Ascending aorta (tissue), 2 donors: ENCODE measurements around the gene SLC45A1. TPM values are rescaled to one million over a fixed set of nuclear protein-coding genes. Genes with fewer than 3 reads are reported as not detected.
"Not testable (repeated sequence)": the region's sequence is repeated elsewhere in the genome, so short reads cannot be mapped to it uniquely, and the experiment has no call there.

Source experiments
- DNase-seq, 2 donors: peaks; one replicate each; pipeline ENCODE4 v3.0.0-alpha.2; 2019; ENCODE audit warnings: low spot score in 2 of 2
- H3K27ac ChIP-seq, 2 donors: fragments of 200-600 bp; sonication (generic); one replicate each; pipeline ENCODE4 v1.5.1; 2016 to 2017; ENCODE audit warnings: mild to moderate bottlenecking in 1 of 2
- H3K27me3 ChIP-seq: fragments of 200-600 bp; sonication (generic); one replicate; pipeline ENCODE4 v1.5.1; 2017
- H3K36me3 ChIP-seq, 2 donors: fragments of 200-600 bp; sonication (generic); one replicate each; pipeline ENCODE4 v1.5.1; 2016
- H3K4me1 ChIP-seq, 2 donors: fragments of 200-600 bp; sonication (generic); one replicate each; pipeline ENCODE4 v1.5.1; 2016 to 2017; ENCODE audit warnings: mild to moderate bottlenecking in 1 of 2
- H3K4me3 ChIP-seq, 2 donors: fragments of 200-600 bp; sonication (generic); one replicate each; pipeline ENCODE4 v1.5.1; 2016 to 2017; ENCODE audit warnings: mild to moderate bottlenecking in 1 of 2
- H3K9me3 ChIP-seq, 2 donors: fragments of 200-600 bp; sonication (generic); one replicate each; pipeline ENCODE4 v1.5.1; 2016
- CTCF ChIP-seq, 3 experiments: fragments of 200-600 bp in 2 of 3; fragments of 450-650 bp in 1 of 3; sonication (generic) in 2 of 3; IDR thresholded peaks; one replicate each; pipeline ENCODE4 v1.5.1; 2016 to 2019; ENCODE audit warnings: antibody characterized with exemption in 3 of 3, mild to moderate bottlenecking in 1 of 3, moderate library complexity in 1 of 3
- intact Hi-C: fragments of 100-400 bp; cut with DNase I; formaldehyde crosslinking; loops from one replicate; pipeline ENCODE4 v1.15.1; 2023
- total RNA-seq: library from RNA; depleted of rRNA; stranded (reverse); fragments of >200 nt; gene quantifications from one replicate; pipeline ENCODE4 v1.1.0, GENCODE V29; 2016

SLC45A1 gene
- 3.2 TPM for total RNA-seq

- no peak for TF ChIP-seq CTCF (IDR thresholded peaks at IDR 0.05)
- peak; percentile 26 to 89 for DNase-seq
- Histone ChIP-seq H3K36me3 (no peaks in the 10 kb centered on the region), H3K4me3 (peak within 1 kb of the TSS; percentile 75 to 86), H3K4me1 (peaks cover 0 to 8% of the 10 kb centered on the region in 2 donors), H3K27me3 (no peaks in the 10 kb centered on the region), H3K9me3 (no peaks in the 10 kb centered on the region), H3K27ac (peak within 1 kb of the TSS; percentile 40 to 48)
- intact Hi-C loops: loop anchor here (2.0 to 10.0 kb wide), 2 partner anchors 31 to 203 kb away; no protein-coding TSS in a partner anchor
These were observed at the start of gene SLC45A1 for GRCh38 chr1:8317647-8318381. SLC45A1 (plus strand) TSS chr1:8318114; CDS start chr1:8324330, 6,216 bp downstream.

- Histone ChIP-seq H3K27ac (no peak overlapping the region), H3K4me1 (no peaks in the 10 kb centered on the region), H3K4me3 (no peak overlapping the region), H3K27me3 (no peaks in the 10 kb centered on the region), H3K36me3 (no peaks in the 10 kb centered on the region), H3K9me3 (no peaks in the 10 kb centered on the region)
- DNase-seq: no peak
- intact Hi-C loops: no loop called here
- TF ChIP-seq CTCF (IDR thresholded peaks at IDR 0.05): no peak
These were observed 44.9 kb upstream of the SLC45A1 start for GRCh38 chr1:8273036-8273435.

- Histone ChIP-seq H3K4me3 (no peak overlapping the region), H3K27me3 (no peaks in the 10 kb centered on the region), H3K4me1 (no peaks in the 10 kb centered on the region), H3K9me3 (no peaks in the 10 kb centered on the region), H3K27ac (no peak overlapping the region), H3K36me3 (no peaks in the 10 kb centered on the region)
- DNase-seq: no peak
- intact Hi-C loops: no loop called here
- TF ChIP-seq CTCF (IDR thresholded peaks at IDR 0.05): no peak
These were observed 43.6 kb upstream of the SLC45A1 start for GRCh38 chr1:8274352-8274751.

GRCh38 chr1:8276173-8276914, 41.6 kb upstream of the SLC45A1 start:
- Histone ChIP-seq H3K4me1 (no peaks in the 10 kb centered on the region), H3K27me3 (no peaks in the 10 kb centered on the region), H3K36me3 (no peaks in the 10 kb centered on the region), H3K4me3 (no peak overlapping the region), H3K9me3 (no peaks in the 10 kb centered on the region), H3K27ac (no peak overlapping the region)
- no peak for TF ChIP-seq CTCF (IDR thresholded peaks at IDR 0.05)
- intact Hi-C loops: no loop called here
- no peak for DNase-seq

- TF ChIP-seq CTCF (IDR thresholded peaks at IDR 0.05): no peak
- no peak overlapping the region for H3K27ac ChIP-seq
- H3K9me3 ChIP-seq: no peaks in the 10 kb centered on the region
- H3K4me1 ChIP-seq: no peaks in the 10 kb centered on the region
- no peaks in the 10 kb centered on the region for H3K36me3 ChIP-seq
- H3K27me3 ChIP-seq: no peaks in the 10 kb centered on the region
- no peak for DNase-seq
- no peak overlapping the region for H3K4me3 ChIP-seq
- intact Hi-C loops: no loop called here
These were observed 41.0 kb upstream of the SLC45A1 start for GRCh38 chr1:8276932-8277331.

- H3K27ac ChIP-seq, H3K4me1 ChIP-seq, H3K9me3 ChIP-seq, H3K36me3 ChIP-seq, H3K4me3 ChIP-seq, H3K27me3 ChIP-seq, intact Hi-C loops, DNase-seq: not testable (repeated sequence)
These were observed 39.2 kb upstream of the SLC45A1 start for GRCh38 chr1:8278677-8279076.
